GM19463 (cell line): ENCODE data around the gene PEAR1.
A peak's percentile ranks its signal among the peaks of the same experiment; 100 is the strongest.

Experiments used
- ATAC-seq: cut with Tn5 transposase; IDR thresholded peaks from one replicate; pipeline ENCODE4 v1.9.1; 2021; ENCODE audit warnings: mild to moderate bottlenecking, moderate library complexity; ENCODE audit not compliant: unreplicated experiment

PEAR1 gene

DNA sequence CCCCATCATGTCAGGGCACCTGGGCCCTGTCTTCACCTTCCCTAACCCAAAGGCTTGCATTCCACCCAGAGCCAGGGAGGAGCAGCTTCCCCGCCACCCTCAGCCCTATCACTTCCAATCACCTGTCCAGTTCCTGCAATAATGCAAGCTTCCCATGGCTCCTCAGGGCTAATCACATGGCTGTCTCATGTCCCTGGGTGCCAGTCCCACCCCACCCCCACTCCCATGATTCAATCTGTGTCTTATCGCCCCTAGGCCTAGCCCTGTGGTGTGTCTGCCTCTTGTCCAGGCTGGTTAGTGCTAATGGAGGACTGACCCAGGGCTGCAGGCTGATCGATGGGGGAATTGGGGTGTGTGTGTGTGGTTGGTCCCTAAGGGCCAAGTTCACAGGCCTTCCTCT lies 11.0 kb upstream of the PEAR1 start:
- no peak for ATAC-seq

- ATAC-seq: no peak
Measured at GRCh38 chr1:156883919-156884318, 9.6 kb upstream of the PEAR1 start.

DNA sequence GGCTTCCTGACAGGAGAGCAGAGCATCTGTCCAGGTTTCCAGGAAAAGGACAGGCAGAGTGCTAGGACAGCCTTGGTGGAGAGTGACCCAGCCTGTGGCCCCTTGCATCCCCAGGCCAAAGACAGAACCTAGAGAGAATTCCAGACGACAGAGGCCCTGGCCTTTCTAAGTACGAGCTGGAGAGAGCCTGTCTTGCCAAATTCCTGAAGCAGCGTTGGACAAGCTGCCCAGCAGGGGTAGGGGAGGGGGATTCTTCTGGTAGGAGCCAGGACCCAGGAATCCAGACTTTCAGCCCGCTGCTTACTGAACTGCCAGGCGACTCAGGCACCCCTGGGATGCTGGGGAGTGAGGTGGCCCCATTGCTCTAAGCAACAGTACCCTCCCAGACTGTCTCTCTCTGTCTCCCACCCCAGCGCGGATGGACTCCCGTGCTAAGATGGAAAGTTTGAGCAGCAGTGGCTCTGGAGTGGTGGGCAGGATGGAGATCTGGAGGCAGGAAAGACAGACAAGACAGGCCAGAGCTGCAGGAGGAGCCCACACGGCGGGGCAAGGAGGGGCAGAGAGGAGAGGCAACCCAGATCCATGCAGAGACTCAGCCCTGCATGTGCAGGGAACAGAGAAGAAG lies 8.8 kb upstream of the PEAR1 start:
- no peak for ATAC-seq

- ATAC-seq: no peak
Measured at GRCh38 chr1:156885314-156885713, 8.2 kb upstream of the PEAR1 start.

DNA sequence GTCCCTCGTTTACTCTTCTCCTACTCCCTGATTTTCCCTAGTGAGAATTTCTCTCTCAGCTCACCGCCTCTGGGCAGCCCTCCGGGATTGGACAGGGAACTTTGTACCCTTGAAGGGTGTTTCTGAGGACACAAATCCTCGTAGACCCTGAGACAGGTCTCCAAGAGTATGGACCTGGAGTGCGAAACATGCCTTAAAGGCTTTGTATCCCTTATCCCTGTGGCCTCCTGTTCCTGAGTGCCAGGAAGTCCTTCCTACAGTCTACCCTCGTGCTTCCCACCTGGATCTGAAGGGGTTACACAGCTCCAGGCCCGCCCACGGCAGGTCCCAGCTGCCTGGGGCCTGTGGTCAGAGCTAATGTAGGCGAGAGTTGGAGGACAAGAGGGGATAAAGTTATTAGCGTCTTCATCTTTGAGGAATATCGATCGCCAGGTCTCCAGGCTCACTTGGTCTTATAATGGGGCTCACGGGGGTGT lies 7.6 kb upstream of the PEAR1 start:
- ATAC-seq: no peak

DNA sequence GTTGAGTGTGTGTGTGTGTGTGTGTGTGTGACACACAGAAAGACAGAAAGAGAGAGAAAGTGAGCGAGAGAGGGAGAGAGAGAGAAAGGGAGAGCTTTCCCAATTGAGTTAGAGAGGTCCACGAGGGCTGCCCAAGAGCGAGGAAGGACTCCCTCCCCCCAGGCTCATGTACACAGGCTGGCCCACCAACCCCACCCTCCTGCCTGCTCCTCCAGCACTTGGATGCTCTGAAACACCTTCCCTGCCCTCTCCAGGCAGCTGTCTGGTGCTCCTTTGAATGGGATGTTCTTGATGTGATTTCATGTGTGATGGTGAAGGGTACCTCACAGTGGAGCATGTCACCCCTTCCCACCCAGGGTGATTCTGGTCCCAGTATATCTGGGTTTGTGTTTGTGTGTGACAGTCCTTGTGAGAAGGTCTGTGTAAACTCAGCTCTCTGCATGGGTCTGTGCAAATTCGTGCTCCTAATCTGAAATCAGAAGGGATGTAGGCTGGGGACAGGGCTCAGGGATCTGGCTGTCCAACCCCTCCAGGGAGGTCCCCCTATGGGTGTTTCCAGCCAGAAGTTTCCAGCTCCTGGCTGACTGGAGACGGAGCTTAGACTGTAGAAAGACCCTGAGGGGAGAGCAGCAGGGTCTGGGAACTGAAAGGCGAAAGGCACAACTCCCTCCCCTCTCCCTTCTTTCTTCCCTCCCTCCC lies 6.8 kb upstream of the PEAR1 start:
- no peak for ATAC-seq

DNA sequence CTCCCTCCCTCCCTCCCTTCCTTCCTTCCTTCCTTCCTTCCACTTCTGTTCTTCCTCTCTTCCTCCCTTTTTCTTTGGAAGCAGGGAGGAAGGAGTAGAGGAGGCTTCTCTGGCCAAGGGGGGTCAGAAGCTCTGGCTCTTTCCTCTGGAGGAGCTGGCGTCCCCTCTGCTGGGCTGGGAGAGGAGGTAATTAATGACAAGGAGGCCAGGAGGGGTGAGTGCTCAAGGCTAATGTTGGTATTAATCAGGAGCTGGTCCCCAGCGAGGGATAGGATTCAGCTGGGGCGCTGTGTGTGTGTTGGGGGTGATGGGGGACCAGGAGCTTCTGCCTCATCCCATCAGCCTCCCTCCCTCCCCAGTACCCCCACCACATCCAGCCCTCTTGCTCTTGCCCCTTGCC lies 6.2 kb upstream of the PEAR1 start:
- no peak for ATAC-seq

- no peak for ATAC-seq
Measured at GRCh38 chr1:156887734-156888133, 5.8 kb upstream of the PEAR1 start.

DNA sequence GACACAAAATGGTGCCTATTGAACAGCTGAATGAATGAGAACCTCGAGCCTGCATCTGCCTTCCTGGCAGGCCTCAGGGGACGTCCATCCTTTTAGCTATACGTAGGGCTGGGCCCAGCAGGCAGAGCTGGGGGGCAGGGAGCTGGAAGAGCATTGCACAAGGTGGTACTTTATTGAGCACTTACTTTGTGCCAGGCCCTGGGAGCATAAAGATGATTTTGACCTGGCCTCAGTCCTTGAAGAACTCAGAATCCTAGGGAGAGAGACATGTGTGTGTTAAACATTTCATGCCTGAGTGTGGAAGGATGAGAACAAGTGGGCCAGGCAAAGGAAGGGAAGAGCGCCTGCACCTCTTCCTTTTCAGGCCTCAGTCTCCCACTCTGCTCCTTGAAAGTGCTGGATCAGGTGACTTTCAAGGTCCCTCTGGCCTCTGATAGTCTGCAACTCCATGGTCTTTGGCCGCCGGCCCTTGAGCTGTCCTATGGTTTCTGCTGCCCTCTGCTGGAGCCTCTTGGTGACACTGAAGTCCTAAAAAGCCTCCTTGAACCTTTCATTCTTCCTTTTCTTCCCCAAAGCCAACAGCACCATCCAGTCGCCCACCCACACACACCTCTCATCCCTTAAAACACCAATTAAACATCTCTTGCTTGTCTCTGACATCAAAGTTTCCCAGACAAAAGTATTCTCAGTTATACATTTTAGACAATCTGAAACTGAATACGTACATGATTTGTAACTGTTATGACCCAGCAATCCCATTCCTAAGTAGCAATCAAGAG lies 3.5 kb upstream of the PEAR1 start:
- ATAC-seq: no peak

DNA sequence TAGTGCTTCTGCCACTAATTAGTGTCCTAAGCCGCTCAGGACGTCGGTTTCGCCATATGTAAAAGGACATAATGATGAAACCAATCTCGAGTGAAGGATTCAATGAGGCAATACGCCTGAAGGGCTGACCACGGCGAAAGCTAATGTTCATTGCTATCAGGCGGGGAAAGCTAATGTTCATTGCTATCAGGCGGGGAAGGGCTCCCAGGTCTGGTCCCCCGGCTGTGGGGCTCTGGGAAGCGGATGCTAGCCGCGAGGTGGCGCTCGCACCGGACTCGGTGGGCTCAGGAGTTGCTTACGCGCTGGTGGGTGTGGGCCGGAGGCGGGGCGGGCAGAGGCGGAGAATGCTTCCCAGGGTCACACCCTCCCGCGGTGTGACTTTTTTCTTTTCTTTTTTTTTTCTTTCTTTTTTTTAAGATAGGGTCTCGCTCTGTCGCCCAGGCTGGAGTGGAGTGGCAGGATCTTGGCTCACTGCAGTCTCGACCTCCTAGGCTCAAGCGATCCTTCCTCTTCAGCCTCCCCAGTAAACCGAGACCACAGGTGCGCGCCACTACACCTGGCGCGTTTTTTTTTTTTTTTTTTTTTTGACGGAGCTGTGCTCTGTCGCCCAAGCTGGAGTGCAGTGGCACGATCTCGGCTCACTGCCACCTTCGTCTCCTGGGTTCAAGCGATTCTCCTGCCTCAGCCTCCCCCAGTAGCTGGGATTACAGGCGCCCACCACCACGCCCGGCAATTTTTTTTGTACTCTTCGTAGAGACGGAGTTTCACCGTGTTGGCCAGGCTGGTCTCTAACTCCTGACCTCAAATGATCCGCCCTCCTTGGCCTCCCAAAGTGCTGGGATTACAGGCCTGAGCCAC lies 1.1 kb upstream of the PEAR1 start:
- peak; percentile 75 for ATAC-seq

- ATAC-seq: no peak
Measured at GRCh38 chr1:156894001-156894400, 483 bp downstream of the PEAR1 start.

DNA sequence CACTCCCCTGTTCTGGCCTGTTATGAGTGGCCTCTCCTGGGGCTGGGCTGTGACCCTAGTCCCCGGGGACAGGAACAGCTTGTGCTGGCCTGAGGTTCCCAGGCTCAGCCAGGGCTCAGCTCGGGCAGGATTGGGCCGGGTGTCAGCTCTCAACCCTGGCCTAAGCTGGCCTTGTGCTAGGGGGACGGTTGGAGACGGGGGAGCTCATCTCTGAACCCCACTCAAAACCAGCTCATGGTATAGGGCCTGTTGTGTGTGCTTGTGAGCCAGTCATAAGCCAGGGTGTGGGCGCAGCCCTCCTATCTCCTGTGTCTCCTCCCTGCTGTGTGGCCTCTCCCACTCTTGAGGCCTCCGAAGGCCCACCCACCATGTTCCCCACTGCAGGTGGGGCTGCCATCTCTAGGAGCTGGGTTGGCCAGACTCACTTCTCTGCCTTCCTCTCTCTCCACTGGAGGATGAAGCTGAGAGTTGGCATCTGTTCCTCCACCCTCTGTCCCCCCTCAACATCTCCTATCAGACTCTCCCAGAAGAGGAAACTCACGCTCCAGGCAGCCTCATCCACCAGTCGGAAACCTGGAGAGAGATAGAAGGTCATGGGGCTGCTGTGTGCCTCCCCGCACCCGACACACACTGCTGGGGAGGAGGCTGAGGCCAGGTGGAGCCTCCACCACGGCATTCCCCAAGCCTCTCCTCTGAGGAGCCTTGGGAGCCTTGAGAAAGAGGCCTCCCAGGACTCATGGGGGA lies 1.4 kb downstream of the PEAR1 start:
- no peak for ATAC-seq

DNA sequence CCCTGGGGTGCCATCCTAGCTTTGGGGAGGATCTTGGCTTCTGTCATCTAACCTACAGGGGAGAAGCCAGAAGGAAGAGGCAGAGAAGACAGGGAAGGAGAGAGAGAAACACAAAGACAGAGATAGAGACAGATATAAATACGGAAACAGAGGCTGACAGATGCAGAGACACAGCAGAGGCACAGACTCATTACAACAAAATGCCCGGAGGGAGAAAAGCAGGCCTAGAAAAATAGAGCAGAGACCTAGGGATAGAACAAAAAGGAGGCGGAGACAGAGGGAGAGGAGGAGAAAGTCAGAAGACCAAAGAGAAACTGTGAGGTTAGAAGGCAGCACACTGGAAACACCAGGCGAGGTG lies 1.9 kb downstream of the PEAR1 start:
- no peak for ATAC-seq

DNA sequence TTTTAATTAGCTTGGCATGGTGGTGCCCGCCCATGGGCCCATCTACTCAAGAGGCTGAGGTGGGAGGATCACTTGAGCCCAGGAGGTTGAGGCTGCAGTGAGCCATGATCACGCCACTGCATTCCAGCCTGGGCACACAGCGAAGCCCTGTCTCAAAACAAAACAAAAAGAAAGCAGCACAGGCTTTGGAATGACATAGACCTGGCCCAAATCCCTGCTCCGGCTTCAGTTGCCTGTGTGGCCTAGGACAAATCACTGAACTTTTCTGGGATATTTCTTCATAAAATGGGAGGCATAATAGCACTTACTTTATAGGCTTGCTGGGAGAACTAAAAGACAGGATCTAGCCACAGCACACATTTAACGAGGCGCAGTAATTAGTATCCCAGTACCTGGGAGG lies 2.4 kb downstream of the PEAR1 start:
- ATAC-seq: no peak

- ATAC-seq: no peak
Measured at GRCh38 chr1:156896490-156897033, 3.0 kb downstream of the PEAR1 start.

GRCh38 chr1:156897078-156897825 lies 3.7 kb downstream of the PEAR1 start:
- ATAC-seq: no peak

- no peak for ATAC-seq
Measured at GRCh38 chr1:156898161-156898566, 4.6 kb downstream of the PEAR1 start.

GRCh38 chr1:156898971-156899664 lies 5.6 kb downstream of the PEAR1 start:
- ATAC-seq: no peak
